Measurements from ENCODE around the gene GMCL2. TPM values are rescaled to one million over a fixed set of nuclear protein-coding genes. Genes with fewer than 3 reads are reported as not detected.

GMCL2 gene
- polyA plus RNA-seq, 1 of the 3 experiments (the other 2 are of a cell fraction) = not detected

GRCh38 chr5:178213003-178213461 is 25.9 kb upstream of the GMCL2 start:
- Histone ChIP-seq H3K4me3 (ENCODE audit: low read depth in 2 of 2, low read length in 1 of 2) (no peak overlapping the region), H3K9ac (no peak overlapping the region), H3K79me2 (ENCODE audit: insufficient read depth) (peaks cover 50% of the 10 kb centered on the region), H3F3A (replicated peaks; ENCODE audit: insufficient read depth) (peaks cover 7% of the 10 kb centered on the region), H3K9me2 (no peaks in the 10 kb centered on the region), H2AFZ (ENCODE audit: low read depth) (no peak overlapping the region), H3K4me2 (no peak overlapping the region), H4K20me1 (ENCODE audit: insufficient read depth) (peaks cover 58% of the 10 kb centered on the region), H3K36me3 (replicated peaks in 1 of 2; ENCODE audit: control insufficient read depth in 1 of 2, insufficient read depth in 2 of 2, low read length in 1 of 2) (peaks cover 39 to 84% of the 10 kb centered on the region in 2 experiments), H3K27me3 (ENCODE audit: insufficient read depth) (no peaks in the 10 kb centered on the region), H3K4me1 (ENCODE audit: control insufficient read depth in 1 of 2, insufficient read depth in 2 of 2, low read depth in 1 of 2, low read length in 1 of 2) (peaks cover 0 to 16% of the 10 kb centered on the region in 2 experiments; a peak in 1 of 4 replicates), H3K9me3 (no peaks in the 10 kb centered on the region), H3K27ac (ENCODE audit: low read depth in 2 of 2, low read length in 1 of 2) (peak overlapping the region in 1 of 2 experiments; percentile 16; a peak in 1 of 4 replicates)
- ChIA-PET CTCF (interaction anchor here (1.5 kb wide), 1 partner anchor 22 kb away, joined by 4 read pairs; no protein-coding TSS in a partner anchor), POLR2A (interaction anchor here (1.0 to 2.1 kb wide), 4 partner anchors 9 to 59 kb away, joined by 3 to 9 read pairs (median 4); partner anchors contain the start of genes HNRNPAB and NHP2)
- TF ChIP-seq JUND (IDR thresholded peaks at IDR 0.05) (no peak), POLR2AphosphoS5 (IDR thresholded peaks at IDR 0.05; ENCODE audit: low read depth, low read length) (peak; percentile 40; the same call in 1 of the 2 replicates), CTCF (IDR thresholded peaks at IDR 0.05) (no peak)
- 97% methylated on average over 2 of the region's 4 CpGs for WGBS (ENCODE audit: low lambda C conversion rate)
- no peak for DNase-seq

GRCh38 chr5:178212241-178213002 is 25.3 kb upstream of the GMCL2 start:
- Histone ChIP-seq H3K9ac (no peak overlapping the region), H3K4me1 (ENCODE audit: control insufficient read depth in 1 of 2, insufficient read depth in 2 of 2, low read depth in 1 of 2, low read length in 1 of 2) (peaks cover 0 to 18% of the 10 kb centered on the region in 2 experiments; a peak in 1 of 4 replicates), H3K27me3 (ENCODE audit: insufficient read depth) (no peaks in the 10 kb centered on the region), H3K9me2 (no peaks in the 10 kb centered on the region), H3K9me3 (no peaks in the 10 kb centered on the region), H4K20me1 (ENCODE audit: insufficient read depth) (peaks cover 64% of the 10 kb centered on the region), H3K4me2 (no peak overlapping the region), H3K27ac (ENCODE audit: low read depth in 2 of 2, low read length in 1 of 2) (peak overlapping the region in 1 of 2 experiments; percentile 16; a peak in 1 of 4 replicates), H3F3A (replicated peaks; ENCODE audit: insufficient read depth) (peaks cover 7% of the 10 kb centered on the region), H3K4me3 (ENCODE audit: low read depth in 2 of 2, low read length in 1 of 2) (no peak overlapping the region), H3K79me2 (ENCODE audit: insufficient read depth) (peaks cover 56% of the 10 kb centered on the region), H3K36me3 (replicated peaks in 1 of 2; ENCODE audit: control insufficient read depth in 1 of 2, insufficient read depth in 2 of 2, low read length in 1 of 2) (peaks cover 45 to 87% of the 10 kb centered on the region in 2 experiments), H2AFZ (ENCODE audit: low read depth) (no peak overlapping the region)
- WGBS (ENCODE audit: low lambda C conversion rate) = 89% methylated on average over 3 of the region's 3 CpGs
- ChIA-PET POLR2A (interaction anchor here (0.6 to 2.1 kb wide), 3 partner anchors 8 to 58 kb away, joined by 3 to 9 read pairs (median 4); partner anchors contain the start of genes HNRNPAB and NHP2), CTCF (interaction anchor here (0.9 to 1.5 kb wide), 2 partner anchors 11 to 23 kb away, joined by 3 to 4 read pairs; no protein-coding TSS in a partner anchor)
- no peak for DNase-seq
- TF ChIP-seq IRF3 (IDR thresholded peaks at IDR 0.05; ENCODE audit: low read depth, low read length) (no peak), PBX3 (IDR thresholded peaks at IDR 0.05) (no peak), USF1 (IDR thresholded peaks at IDR 0.05; ENCODE audit: borderline replicate concordance, low read depth) (no peak), FOXJ3 (CRISPR knock-in tag; IDR thresholded peaks at IDR 0.05) (no peak), REST (IDR thresholded peaks at IDR 0.05; ENCODE audit: low read depth, low read length) (no peak), RXRA (IDR thresholded peaks at IDR 0.05; ENCODE audit: borderline replicate concordance, low read depth) (no peak), TAF1 (IDR thresholded peaks at IDR 0.05; ENCODE audit: borderline replicate concordance, low read depth, low read length) (no peak), TCF12 (IDR thresholded peaks at IDR 0.05) (no peak), CHD2 (IDR thresholded peaks at IDR 0.05; ENCODE audit: low read length, partially characterized antibody) (no peak), ELF1 (IDR thresholded peaks at IDR 0.05) (no peak), SMC3 (IDR thresholded peaks at IDR 0.05; ENCODE audit: low read depth, low read length) (no peak), GATA2 (CRISPR knock-in tag; IDR thresholded peaks at IDR 0.05) (no peak), MEF2A (IDR thresholded peaks at IDR 0.05; ENCODE audit: borderline replicate concordance, low read depth) (no peak), RCOR1 (IDR thresholded peaks at IDR 0.05; ENCODE audit: low read length) (no peak), JUND (IDR thresholded peaks at IDR 0.05) (no peak), RAD21 (IDR thresholded peaks at IDR 0.05; ENCODE audit: low read length) (no peak)
